Upper lobe of left lung (tissue), 4 donors: Measurements from ENCODE around the gene GLUD1.
"Not testable (repeated sequence)": the region's sequence is repeated elsewhere in the genome, so short reads cannot be mapped to it uniquely, and the experiment has no call there.

ENCODE experiments used
- CTCF ChIP-seq, 6 experiments: fragments of 450-650 bp in 4 of 6; fragments of 200-600 bp in 2 of 6; sonication (generic) in 2 of 6; IDR thresholded peaks; one replicate each; pipeline ENCODE4 v1.5.1; 2016 to 2019; ENCODE audit warnings: antibody characterized with exemption in 6 of 6
- POLR2A ChIP-seq, 4 donors: fragments of 450-650 bp; IDR thresholded peaks; one replicate each; pipeline ENCODE4 v1.5.1; 2016 to 2017; ENCODE audit warnings: antibody characterized with exemption in 4 of 4, mild to moderate bottlenecking in 2 of 4
- POLR2AphosphoS5 ChIP-seq, 2 donors: sonication (generic); formaldehyde crosslinking; IDR thresholded peaks; one replicate each; pipeline ENCODE4 v1.5.1; 2017; ENCODE audit warnings: antibody characterized with exemption in 2 of 2

- not testable (repeated sequence) for TF ChIP-seq CTCF, POLR2A, POLR2AphosphoS5 (IDR thresholded peaks at IDR 0.05)
Observed at GRCh38 chr10:87119029-87119428, 24.4 kb upstream of the GLUD1 start.
